ENCODE results near the gene RASA3. TPM values are rescaled to one million over a fixed set of nuclear protein-coding genes. Genes with fewer than 3 reads are reported as not detected.

The RASA3 gene
- total and polyA plus RNA-seq, 9 of the 15 experiments (the other 6 are each of a cell fraction or from before 2014, with no cell fraction given), result 0.72 to 25.3 (median 14.4) TPM

GRCh38 chr13:114033541-114034315 lies 98.7 kb downstream of the RASA3 start:
- WGBS (ENCODE audit: insufficient coverage, low coverage, missing lambda C conversion rate), result 94% methylated on average over 18 of the region's 32 CpGs
- no peak overlapping the region for H3K27ac ChIP-seq (ENCODE audit: extremely low read depth, low read depth, low read length)
- H3K36me3 ChIP-seq (ENCODE audit: control insufficient read depth, insufficient read depth, low read length), result peaks cover 7% of the 10 kb centered on the region; the same call in 1 of the 3 replicates
- intact Hi-C loops (cut with micrococcal nuclease) (no loop called here), in situ Hi-C loops (cut with MboI) (no loop called here)
- no peak overlapping the region for H3K9ac ChIP-seq (ENCODE audit: insufficient read depth in 1 of 2, low read depth in 2 of 2, low read length in 2 of 2)
- FAIRE-seq (no peak), ATAC-seq (no peak), DNase-seq (ENCODE audit: extremely low read depth in 1 of 4, low spot score in 3 of 4) (no peak)
- H3K4me3 ChIP-seq, result no peak overlapping the region
- no peak overlapping the region for H3K4me2 ChIP-seq (ENCODE audit: insufficient read depth, low read length)
- BruUV-seq (replicated peaks), result no TSS peak
- POLR2A ChIA-PET, result no interaction called here
- CTCF ChIA-PET (ENCODE audit: low intra/inter-chr PET ratio), result no interaction called here
- 0 out of 2 replicates have a peak, but pooled peaks cover 3% of the 10 kb centered on the region for H3K9me3 ChIP-seq (replicated peaks; ENCODE audit: control insufficient read depth, insufficient read depth, low read depth, low read length)
- H3K79me2 ChIP-seq (ENCODE audit: control insufficient read depth, insufficient read depth, low read length), result no peaks in the 10 kb centered on the region
- no peaks in the 10 kb centered on the region for H4K20me1 ChIP-seq (replicated peaks; ENCODE audit: control insufficient read depth, insufficient read depth, low read length)
- no peaks in the 10 kb centered on the region for H3K4me1 ChIP-seq (replicated peaks in 1 of 2; ENCODE audit: control insufficient read depth in 2 of 2, insufficient read depth in 2 of 2, low read length in 2 of 2)
- H3K9me1 ChIP-seq (ENCODE audit: control insufficient read depth, insufficient read depth, low read length), result no peaks in the 10 kb centered on the region
- no peak overlapping the region for H2AFZ ChIP-seq (ENCODE audit: low read depth, low read length)
- no peaks in the 10 kb centered on the region for H3K27me3 ChIP-seq (ENCODE audit: control insufficient read depth in 2 of 2, insufficient read depth in 2 of 2, low read length in 2 of 2)
- TF ChIP-seq POLR2AphosphoS5 (IDR thresholded peaks at IDR 0.05; ENCODE audit: control insufficient read depth, insufficient read depth, low read depth, low read length) (no peak), NFRKB (IDR thresholded peaks at IDR 0.05; ENCODE audit: low read depth) (no peak), ZKSCAN1 (IDR thresholded peaks at IDR 0.05; ENCODE audit: low read depth, low read length) (no peak), DEAF1 (CRISPR knock-in tag; IDR thresholded peaks at IDR 0.05) (no peak), ZKSCAN8 (CRISPR knock-in tag; IDR thresholded peaks at IDR 0.05) (no peak), SIN3B (IDR thresholded peaks at IDR 0.05; ENCODE audit: low read depth) (no peak), DIDO1 (tag; IDR thresholded peaks at IDR 0.05; ENCODE audit: low read depth) (no peak), ZNF175 (CRISPR knock-in tag; IDR thresholded peaks at IDR 0.05; ENCODE audit: low read depth) (no peak)
- TF ChIP-seq, protein P1, sequence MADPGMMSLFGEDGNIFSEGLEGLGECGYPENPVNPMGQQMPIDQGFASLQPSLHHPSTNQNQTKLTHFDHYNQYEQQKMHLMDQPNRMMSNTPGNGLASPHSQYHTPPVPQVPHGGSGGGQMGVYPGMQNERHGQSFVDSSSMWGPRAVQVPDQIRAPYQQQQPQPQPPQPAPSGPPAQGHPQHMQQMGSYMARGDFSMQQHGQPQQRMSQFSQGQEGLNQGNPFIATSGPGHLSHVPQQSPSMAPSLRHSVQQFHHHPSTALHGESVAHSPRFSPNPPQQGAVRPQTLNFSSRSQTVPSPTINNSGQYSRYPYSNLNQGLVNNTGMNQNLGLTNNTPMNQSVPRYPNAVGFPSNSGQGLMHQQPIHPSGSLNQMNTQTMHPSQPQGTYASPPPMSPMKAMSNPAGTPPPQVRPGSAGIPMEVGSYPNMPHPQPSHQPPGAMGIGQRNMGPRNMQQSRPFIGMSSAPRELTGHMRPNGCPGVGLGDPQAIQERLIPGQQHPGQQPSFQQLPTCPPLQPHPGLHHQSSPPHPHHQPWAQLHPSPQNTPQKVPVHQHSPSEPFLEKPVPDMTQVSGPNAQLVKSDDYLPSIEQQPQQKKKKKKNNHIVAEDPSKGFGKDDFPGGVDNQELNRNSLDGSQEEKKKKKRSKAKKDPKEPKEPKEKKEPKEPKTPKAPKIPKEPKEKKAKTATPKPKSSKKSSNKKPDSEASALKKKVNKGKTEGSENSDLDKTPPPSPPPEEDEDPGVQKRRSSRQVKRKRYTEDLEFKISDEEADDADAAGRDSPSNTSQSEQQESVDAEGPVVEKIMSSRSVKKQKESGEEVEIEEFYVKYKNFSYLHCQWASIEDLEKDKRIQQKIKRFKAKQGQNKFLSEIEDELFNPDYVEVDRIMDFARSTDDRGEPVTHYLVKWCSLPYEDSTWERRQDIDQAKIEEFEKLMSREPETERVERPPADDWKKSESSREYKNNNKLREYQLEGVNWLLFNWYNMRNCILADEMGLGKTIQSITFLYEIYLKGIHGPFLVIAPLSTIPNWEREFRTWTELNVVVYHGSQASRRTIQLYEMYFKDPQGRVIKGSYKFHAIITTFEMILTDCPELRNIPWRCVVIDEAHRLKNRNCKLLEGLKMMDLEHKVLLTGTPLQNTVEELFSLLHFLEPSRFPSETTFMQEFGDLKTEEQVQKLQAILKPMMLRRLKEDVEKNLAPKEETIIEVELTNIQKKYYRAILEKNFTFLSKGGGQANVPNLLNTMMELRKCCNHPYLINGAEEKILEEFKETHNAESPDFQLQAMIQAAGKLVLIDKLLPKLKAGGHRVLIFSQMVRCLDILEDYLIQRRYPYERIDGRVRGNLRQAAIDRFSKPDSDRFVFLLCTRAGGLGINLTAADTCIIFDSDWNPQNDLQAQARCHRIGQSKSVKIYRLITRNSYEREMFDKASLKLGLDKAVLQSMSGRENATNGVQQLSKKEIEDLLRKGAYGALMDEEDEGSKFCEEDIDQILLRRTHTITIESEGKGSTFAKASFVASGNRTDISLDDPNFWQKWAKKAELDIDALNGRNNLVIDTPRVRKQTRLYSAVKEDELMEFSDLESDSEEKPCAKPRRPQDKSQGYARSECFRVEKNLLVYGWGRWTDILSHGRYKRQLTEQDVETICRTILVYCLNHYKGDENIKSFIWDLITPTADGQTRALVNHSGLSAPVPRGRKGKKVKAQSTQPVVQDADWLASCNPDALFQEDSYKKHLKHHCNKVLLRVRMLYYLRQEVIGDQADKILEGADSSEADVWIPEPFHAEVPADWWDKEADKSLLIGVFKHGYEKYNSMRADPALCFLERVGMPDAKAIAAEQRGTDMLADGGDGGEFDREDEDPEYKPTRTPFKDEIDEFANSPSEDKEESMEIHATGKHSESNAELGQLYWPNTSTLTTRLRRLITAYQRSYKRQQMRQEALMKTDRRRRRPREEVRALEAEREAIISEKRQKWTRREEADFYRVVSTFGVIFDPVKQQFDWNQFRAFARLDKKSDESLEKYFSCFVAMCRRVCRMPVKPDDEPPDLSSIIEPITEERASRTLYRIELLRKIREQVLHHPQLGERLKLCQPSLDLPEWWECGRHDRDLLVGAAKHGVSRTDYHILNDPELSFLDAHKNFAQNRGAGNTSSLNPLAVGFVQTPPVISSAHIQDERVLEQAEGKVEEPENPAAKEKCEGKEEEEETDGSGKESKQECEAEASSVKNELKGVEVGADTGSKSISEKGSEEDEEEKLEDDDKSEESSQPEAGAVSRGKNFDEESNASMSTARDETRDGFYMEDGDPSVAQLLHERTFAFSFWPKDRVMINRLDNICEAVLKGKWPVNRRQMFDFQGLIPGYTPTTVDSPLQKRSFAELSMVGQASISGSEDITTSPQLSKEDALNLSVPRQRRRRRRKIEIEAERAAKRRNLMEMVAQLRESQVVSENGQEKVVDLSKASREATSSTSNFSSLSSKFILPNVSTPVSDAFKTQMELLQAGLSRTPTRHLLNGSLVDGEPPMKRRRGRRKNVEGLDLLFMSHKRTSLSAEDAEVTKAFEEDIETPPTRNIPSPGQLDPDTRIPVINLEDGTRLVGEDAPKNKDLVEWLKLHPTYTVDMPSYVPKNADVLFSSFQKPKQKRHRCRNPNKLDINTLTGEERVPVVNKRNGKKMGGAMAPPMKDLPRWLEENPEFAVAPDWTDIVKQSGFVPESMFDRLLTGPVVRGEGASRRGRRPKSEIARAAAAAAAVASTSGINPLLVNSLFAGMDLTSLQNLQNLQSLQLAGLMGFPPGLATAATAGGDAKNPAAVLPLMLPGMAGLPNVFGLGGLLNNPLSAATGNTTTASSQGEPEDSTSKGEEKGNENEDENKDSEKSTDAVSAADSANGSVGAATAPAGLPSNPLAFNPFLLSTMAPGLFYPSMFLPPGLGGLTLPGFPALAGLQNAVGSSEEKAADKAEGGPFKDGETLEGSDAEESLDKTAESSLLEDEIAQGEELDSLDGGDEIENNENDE (IDR thresholded peaks at IDR 0.05; ENCODE audit: low read depth, low read length), result no peak

Measured in K562 (cell line).